ENCODE data around the gene FBF1. TPM values are rescaled to one million over a fixed set of nuclear protein-coding genes. Genes with fewer than 3 reads are reported as not detected.
A peak's percentile ranks its signal among the peaks of the same experiment; 100 is the strongest.

The FBF1 gene
- total and polyA plus RNA-seq, 9 of the 15 experiments (the other 6 are each of a cell fraction or from before 2014, with no cell fraction given), result 0.46 to 14.9 (median 7.5) TPM

- TF ChIP-seq POLR2G (IDR thresholded peaks at IDR 0.05; ENCODE audit: low read depth, low read length) (peak; percentile 95), MAFK (IDR thresholded peaks at IDR 0.05; ENCODE audit: low read length) (no peak), WHSC1 (IDR thresholded peaks at IDR 0.05; ENCODE audit: low read length) (no peak), MEIS2 (IDR thresholded peaks at IDR 0.05; ENCODE audit: partially characterized antibody) (peak; percentile 80), RBM17 (IDR thresholded peaks at IDR 0.05; ENCODE audit: borderline replicate concordance, low read depth, low read length) (no peak), ATF4 (CRISPR knock-in tag; IDR thresholded peaks at IDR 0.05) (0 out of 2 replicates have a peak, but pooled peaks have one; percentile 43), CHD1 (IDR thresholded peaks at IDR 0.05; ENCODE audit: low read length) (no peak), FOXA1 (IDR thresholded peaks at IDR 0.05; ENCODE audit: borderline replicate concordance) (no peak), PYGO2 (tag; IDR thresholded peaks at IDR 0.05) (no peak), KLF10 (CRISPR knock-in tag; IDR thresholded peaks at IDR 0.05) (no peak), HNRNPL (IDR thresholded peaks at IDR 0.05; ENCODE audit: low read depth, low read length) (no peak), RAD21 (CRISPR knock-in tag; conservative IDR thresholded peaks at IDR 0.05 in 1 of 2, IDR thresholded peaks at IDR 0.05 in 1 of 2) (peak in 1 of 2 experiments; percentile 27; a peak in 2 of 4 replicates), ZBTB26 (CRISPR knock-in tag; IDR thresholded peaks at IDR 0.05) (no peak), RFX7 (CRISPR knock-in tag; IDR thresholded peaks at IDR 0.05) (no peak), FOXA3 (CRISPR knock-in tag; conservative IDR thresholded peaks at IDR 0.05 in 1 of 2, IDR thresholded peaks at IDR 0.05 in 1 of 2) (0 out of 4 replicates have a peak, but pooled peaks of 1 of the 2 experiments have one; percentile 43), PTTG1 (tag; IDR thresholded peaks at IDR 0.05; ENCODE audit: low read depth) (no peak), ZNF507 (tag; conservative IDR thresholded peaks at IDR 0.05) (no peak), ZNF431 (CRISPR knock-in tag; IDR thresholded peaks at IDR 0.05) (no peak), ZBTB8A (IDR thresholded peaks at IDR 0.05; ENCODE audit: partially characterized antibody) (no peak), ZBTB2 (IDR thresholded peaks at IDR 0.05) (peak; percentile 68; the same call in 1 of the 2 replicates), TEAD4 (IDR thresholded peaks at IDR 0.05; ENCODE audit: low read length) (peak; percentile 21; the same call in 1 of the 2 replicates), TEAD4 (CRISPR knock-in tag; IDR thresholded peaks at IDR 0.05; ENCODE audit: borderline replicate concordance) (no peak), U2AF2 (optimal IDR thresholded peaks at IDR 0.05; ENCODE audit: low read depth, low read length) (no peak)
- TF ChIP-seq, protein P1, sequence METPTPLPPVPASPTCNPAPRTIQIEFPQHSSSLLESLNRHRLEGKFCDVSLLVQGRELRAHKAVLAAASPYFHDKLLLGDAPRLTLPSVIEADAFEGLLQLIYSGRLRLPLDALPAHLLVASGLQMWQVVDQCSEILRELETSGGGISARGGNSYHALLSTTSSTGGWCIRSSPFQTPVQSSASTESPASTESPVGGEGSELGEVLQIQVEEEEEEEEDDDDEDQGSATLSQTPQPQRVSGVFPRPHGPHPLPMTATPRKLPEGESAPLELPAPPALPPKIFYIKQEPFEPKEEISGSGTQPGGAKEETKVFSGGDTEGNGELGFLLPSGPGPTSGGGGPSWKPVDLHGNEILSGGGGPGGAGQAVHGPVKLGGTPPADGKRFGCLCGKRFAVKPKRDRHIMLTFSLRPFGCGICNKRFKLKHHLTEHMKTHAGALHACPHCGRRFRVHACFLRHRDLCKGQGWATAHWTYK (CRISPR knock-in tag; IDR thresholded peaks at IDR 0.05), result no peak; the same call in 1 of the 2 replicates
Measured at GRCh38 chr17:75978938-75979704, 38.3 kb upstream of the FBF1 start, which contains the start of the genes ACOX1 and TEN1 (continued).
